Stimulated activated CD4-positive, alpha-beta T cell treated with anti-CD3 and anti-CD28 coated beads, TNF-alpha, amount 100 ng/mL, for 1 hour (primary cell): ENCODE data around the gene ING2.
A peak's percentile ranks its signal among the peaks of the same experiment; 100 is the strongest.

Source experiments
- DNase-seq, 3 donors: peaks; one replicate each; pipeline ENCODE4 v3.0.0-alpha.2; 2020; ENCODE audit warnings: low read depth in 3 of 3, low spot score in 1 of 3

ING2 gene

DNA sequence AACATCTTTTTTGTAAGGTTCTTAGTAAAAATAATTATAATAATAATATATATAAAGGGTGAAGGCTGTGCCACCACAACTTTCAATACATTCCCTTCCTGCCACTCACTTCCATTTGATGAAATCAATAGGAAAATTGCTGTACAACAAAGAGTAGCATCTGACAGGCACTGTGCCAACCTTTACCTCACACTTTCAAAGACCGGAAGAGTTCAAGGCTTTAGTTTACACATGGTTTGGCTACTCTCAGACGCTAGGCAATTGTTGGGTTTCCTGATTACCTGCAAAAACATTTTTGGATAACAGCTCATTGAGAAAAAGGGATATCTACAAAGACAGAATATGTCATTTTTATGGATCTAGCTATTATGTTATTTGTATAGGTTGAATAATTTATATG lies 5.5 kb upstream of the ING2 start:
- DNase-seq = no peak

DNA sequence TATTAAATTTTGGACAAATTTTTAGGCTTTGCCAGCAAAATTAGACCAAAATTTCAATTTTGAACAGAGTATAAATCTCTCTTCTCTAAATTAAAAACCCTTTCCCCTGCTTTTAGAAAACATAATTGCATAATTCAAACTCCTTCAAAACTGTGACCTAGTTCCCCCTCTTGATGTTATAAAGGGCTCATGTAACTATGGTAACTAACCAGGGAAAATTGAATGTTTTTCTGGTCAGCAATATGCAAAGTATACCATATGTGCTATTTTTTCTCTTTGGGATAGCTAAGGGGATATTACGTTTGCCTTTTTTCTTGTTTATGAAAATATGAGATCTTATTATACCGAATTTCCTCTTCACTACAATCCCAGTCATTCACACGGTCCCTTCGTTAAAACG lies 5.1 kb upstream of the ING2 start:
- DNase-seq = no peak

DNA sequence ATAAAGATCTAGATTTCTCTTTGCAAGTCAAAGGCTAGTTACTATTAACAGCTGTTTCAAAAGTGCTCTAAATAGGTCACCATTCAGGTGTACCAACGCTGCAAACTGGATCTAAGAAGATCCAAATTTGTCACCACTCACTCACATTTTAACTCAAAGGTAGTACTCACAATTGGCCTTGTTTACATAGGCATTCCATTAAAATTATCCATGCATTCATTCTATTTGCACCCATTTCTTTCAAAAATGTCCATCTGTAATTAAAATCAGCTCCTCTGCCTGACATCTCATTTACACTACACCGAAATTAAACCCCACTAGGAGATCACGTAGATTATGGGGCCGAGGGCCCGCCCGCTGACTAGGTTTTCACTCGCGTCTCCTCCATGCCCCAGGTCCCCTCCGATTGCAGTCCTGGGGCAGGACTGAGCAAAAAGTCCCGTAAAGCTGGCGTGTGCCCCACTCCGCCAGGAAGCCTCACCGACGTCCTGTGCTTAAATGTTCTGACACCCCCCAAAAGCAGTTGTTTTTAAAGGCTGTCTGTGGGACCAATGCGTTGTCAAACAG lies 1.3 kb upstream of the ING2 start:
- DNase-seq = peak in 2 of 3 donors; percentile 7 to 22

DNA sequence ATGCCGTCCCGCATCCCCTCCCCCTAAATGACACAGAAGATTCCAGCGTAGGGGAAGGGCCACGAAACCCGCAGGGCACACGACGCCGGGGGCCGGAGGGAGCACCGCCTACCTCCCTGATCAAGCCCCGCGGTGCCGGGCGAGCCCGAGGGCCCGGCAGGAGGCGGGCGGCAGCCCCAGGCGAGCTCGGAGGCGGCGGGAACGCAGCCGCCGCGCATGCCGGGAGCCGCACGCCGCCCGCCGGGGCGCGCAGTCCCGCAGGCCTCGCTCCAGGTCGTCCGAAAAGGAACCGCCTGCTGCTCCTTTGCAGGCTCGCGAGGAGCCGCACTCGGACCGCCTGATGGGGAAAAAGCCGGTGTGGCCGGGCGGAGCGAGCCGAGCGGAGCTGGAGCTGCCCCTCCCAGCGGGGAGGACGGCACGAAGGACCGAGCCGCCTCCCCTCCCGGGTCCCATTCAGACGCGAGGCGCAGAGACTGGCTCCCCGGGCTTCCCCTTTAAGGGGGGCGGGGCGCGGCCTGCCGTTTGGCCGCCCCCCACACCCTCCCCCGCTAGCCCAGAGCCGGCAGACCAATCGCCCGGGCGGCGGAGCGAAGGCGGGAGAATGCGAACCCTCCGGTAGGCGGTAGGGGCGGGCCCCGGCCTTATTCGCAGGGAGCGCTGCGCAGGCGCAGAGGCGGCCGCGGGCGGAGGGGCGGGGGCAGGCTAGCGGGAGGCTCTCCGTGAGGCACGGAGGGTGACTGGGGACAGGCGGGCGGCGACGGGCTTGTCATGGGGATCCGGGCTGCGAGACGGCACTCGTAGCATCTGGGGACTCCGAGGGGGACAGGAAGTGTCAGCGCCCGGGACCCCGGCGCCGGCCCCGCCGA lies 561 bp upstream of the ING2 start:
- DNase-seq = peak; percentile 97 to 99 (median 99)

GRCh38 chr4:183505611-183506388 lies 942 bp downstream of the ING2 start:
- DNase-seq = peak; percentile 49 to 83 (median 69)

DNA sequence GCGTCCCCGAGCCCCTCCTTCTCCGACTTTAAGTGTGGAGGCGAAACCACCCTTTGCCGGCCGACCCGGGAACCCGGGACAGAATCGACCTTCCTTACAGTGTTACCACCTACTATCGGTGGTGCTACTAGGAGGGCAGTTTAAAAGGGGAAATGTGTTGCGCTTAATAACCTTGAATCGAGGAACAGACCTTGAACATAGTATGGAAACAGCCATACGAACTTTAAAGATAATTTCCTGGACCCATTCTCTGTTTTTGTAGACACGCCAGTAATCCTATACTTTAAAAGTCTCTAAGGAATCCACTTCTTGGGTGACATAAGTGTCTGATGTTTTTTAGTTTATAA lies 1.5 kb downstream of the ING2 start:
- DNase-seq = no peak

DNA sequence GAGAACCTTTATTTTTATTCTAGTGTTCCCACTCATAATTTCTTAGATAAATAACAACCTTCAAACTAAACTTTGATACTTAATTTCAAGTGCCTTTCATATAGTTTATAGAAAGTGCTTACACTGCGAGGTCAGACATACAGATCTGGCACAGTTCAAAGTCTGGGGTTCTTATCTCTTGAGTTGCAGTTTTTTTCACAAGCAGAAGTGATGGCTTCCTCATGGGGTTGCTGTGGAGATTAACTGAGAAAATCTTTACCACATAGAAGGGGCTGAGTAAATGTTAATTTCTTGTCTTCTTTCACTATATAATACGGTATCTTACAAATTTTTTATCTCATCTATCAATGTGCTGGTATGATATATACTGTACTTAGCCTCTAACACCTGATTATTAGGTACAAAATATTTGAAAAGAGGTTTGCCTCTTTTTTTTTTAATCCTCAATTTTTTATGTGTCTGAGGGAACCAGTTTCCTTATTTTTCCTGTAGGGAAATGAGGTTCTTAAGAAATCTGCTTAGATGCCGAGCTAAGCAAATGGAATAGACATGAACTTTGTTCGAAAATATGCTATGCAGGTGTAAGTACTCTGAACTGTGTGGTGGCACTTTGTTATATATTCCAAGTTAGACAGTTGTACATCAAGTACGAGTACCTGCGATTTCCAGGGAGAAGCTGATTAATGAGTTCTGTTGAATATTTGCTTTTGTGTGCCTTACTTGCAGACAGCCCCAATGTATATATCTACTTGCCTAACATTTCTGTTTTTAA lies 3.3 kb downstream of the ING2 start:
- DNase-seq = no peak

DNA sequence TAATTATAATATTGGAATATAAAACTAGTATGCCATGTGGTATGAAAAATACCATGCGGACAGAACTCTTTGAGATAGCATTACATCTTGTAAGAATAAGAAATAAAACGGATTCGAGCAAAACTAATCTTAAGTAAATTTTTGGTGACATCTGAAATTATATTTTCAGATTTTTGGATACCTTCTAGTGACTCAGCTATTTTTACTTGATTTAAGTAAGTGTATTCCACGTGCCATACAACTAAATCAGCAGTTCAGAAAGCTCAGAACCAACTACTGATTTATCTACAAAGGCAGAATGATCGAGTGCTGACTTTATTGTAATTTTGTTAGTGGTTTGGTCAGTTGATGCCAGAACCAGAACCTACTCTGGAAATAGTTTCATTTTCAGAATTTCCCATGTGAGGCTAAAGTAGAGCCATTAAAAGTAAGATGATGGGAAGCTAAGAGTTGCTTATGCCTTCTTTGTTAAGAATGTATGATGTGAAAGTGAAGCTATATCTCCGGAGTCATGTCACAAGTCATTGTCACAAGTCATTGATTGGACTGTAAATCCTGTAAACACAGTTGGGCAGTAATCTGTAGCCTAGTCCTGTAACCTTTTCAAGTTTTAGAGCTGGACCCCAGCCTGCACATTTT lies 4.0 kb downstream of the ING2 start:
- no peak for DNase-seq

DNA sequence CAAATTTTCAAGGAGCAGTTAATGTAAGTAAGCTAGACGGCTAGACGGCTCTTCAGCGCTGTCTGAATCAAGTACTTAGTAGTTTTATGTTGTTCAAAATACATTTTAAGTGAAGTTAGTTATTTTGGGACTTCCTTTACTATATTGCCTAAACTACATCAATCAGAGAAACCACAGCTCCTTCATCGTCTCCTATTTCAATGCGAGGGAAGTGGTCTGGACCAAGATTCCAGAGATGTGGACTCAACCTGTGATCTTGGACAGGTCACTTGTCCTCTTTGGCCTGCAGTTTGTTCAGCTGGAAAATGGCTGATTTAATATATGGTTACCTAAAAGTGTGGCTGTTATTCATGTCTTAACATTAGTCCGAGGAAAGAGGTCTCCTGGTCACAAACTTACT lies 10.6 kb downstream of the ING2 start:
- DNase-seq = no peak

GRCh38 chr4:183517194-183517593 lies 12.3 kb downstream of the ING2 start:
- no peak for DNase-seq

DNA sequence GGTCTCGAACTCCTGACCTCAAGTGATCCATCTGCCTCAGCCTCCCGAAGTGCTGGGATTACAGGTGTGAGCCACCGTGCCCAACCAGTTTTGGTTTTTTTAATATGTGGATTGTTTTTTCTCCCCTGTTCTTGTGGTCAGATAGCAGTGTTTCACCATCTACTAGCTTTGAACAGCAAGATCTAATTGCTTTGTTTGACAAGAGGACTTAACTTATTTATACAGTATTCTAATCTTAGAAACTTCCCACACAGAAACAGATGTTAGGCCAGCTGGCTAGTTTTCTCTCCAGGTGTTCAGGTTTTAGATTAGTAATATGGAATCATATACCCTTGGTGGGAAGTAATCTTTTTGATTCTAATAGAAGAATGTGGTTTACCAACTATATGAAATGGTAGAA lies 12.9 kb downstream of the ING2 start:
- DNase-seq = no peak

GRCh38 chr4:183522821-183523220 lies 18.0 kb downstream of the ING2 start:
- no peak for DNase-seq

DNA sequence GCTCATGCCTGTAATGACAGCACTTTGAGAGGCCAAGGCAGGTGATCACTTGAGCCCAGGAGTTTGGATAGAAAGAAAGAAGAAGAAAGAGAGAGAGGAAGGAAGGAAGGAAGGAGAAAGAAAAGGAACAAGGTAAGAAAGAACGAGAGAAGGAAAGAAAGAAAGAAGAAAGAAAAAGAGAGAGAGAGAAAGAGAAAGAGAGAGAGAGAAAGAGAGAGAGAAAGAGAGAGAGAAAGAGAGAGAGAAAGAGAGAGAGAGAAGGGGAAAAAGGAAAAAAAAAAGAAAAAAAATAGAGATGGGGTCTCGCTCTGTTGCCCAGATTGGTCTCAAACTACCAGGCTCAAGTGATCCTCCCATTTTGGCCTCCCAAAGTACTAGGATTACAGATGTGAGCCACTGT lies 22.5 kb downstream of the ING2 start:
- no peak for DNase-seq

DNA sequence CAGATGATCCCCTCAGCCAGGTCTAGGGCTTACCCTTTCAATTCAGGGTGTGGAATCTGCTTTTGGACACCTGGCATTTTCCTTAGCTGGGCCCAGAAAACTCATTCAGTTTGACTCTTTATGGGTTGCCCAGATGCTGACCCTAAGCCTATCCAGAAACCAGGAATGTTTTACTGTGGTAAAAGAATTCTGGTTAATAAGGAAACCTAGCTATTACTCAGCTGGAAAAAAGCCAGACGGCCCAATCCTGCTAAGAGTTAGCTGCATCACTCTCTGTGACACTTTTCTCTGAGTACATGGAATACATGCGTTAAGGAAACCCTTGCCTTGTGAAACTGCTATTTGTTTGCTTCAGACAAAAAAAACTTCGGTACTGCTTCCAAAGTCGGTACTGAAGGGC lies 28.0 kb downstream of the ING2 start:
- DNase-seq = no peak

GRCh38 chr4:183533698-183534097 lies 28.8 kb downstream of the ING2 start:
- DNase-seq = no peak

- no peak for DNase-seq
Observed at GRCh38 chr4:183540410-183541009, 35.7 kb downstream of the ING2 start.

DNA sequence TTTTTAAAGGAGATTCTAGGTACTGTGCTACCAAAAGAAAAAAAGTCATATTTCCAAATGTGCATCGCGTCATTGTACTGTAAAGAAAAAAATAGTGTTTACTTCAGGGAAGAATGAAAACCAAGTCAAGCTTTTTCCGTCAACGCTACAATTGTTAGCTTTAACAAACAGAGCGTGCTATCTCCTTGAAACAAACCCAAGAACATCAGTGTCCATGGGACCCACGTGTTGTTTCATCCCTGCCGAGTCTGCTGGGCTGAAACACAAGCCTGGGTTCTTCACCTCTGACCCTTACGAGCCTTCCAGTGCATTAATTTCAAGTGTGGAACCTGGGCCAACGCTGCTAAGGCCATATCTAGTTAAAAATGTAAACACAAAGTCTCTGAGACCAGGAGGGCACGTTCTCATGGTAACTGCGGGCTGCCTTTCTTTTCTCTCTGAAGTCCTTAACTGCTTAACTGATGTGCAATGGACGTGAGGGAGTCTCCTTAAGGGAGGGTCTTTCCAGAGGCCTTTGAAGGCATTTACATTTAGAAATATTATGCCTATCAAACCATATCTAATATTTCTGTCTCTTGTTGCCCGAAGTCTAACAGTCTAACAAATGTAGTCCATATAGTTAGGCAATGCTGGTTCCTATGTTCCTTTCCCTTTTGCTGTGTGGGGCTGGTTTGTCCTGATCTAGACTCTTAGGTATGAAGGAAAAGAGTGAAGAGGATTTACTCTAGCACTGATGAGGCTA lies 36.3 kb downstream of the ING2 start:
- DNase-seq = no peak

GRCh38 chr4:183541752-183542040 lies 36.8 kb downstream of the ING2 start:
- DNase-seq = no peak

GRCh38 chr4:183543435-183543834 lies 38.6 kb downstream of the ING2 start:
- no peak for DNase-seq

DNA sequence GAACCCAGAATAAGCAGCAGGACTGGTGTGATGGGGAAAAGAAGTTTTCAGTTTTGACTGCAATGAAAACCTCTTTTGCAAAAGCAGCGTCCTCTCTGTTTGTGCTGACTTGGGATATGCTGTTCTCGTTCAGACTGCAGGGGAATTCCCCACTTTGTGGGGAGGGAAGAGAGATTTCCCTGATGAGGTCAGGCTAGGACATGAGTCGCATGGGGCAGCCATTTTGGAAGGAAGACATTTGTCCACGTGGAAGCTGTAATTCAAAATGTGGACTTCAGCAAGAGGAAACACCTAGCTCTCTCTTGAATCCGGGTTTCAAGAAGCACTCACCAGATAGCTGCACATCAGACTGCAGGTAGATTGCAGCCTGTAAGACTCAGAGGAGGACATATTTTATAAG lies 39.3 kb downstream of the ING2 start:
- no peak for DNase-seq
